ENCODE measurements around the gene UCN2.

- TF ChIP-seq POLR2A (IDR thresholded peaks at IDR 0.05; ENCODE audit: low read depth, low read length) = no peak
- TF ChIP-seq POLR2AphosphoS5 (IDR thresholded peaks at IDR 0.05; ENCODE audit: low read depth, low read length) = no peak
Observed at GRCh38 chr3:48564022-48564421, 441 bp upstream of the UCN2 start.
